SKM-1 treated with dmso at 0.1 percent for 144 hours (cell line): ENCODE measurements around the gene ETV3.
A peak's percentile ranks its signal among the peaks of the same experiment; 100 is the strongest.

Source experiments
- DNase-seq: peaks from one replicate; lab custom pipeline; 2025; ENCODE audit not compliant: unreplicated experiment; lab: John Stamatoyannopoulos, UW

The ETV3 gene

GRCh38 chr1:157162345-157162744 lies 24.1 kb upstream of the ETV3 start:
- DNase-seq = no peak

- no peak for DNase-seq
Measured at GRCh38 chr1:157161901-157162300, 23.7 kb upstream of the ETV3 start.

GRCh38 chr1:157158967-157159366 lies 20.8 kb upstream of the ETV3 start:
- DNase-seq = no peak

- DNase-seq = no peak
Measured at GRCh38 chr1:157157501-157158190, 19.5 kb upstream of the ETV3 start.

GRCh38 chr1:157156058-157156541 lies 17.9 kb upstream of the ETV3 start:
- DNase-seq = peak; percentile 71

GRCh38 chr1:157155658-157156057 lies 17.5 kb upstream of the ETV3 start:
- DNase-seq = no peak

GRCh38 chr1:157154940-157155514 lies 16.8 kb upstream of the ETV3 start:
- DNase-seq = no peak

GRCh38 chr1:157154291-157154690 lies 16.1 kb upstream of the ETV3 start:
- DNase-seq = no peak

GRCh38 chr1:157153746-157154145 lies 15.6 kb upstream of the ETV3 start:
- no peak for DNase-seq

- no peak for DNase-seq
Measured at GRCh38 chr1:157152510-157152909, 14.3 kb upstream of the ETV3 start.

- DNase-seq = no peak
Measured at GRCh38 chr1:157151506-157151905, 13.3 kb upstream of the ETV3 start.

GRCh38 chr1:157151073-157151472 lies 12.9 kb upstream of the ETV3 start:
- no peak for DNase-seq

- DNase-seq = no peak
Measured at GRCh38 chr1:157150631-157151030, 12.4 kb upstream of the ETV3 start.

- DNase-seq = peak; percentile 26
Measured at GRCh38 chr1:157147906-157148700, 9.9 kb upstream of the ETV3 start.

- no peak for DNase-seq
Measured at GRCh38 chr1:157147037-157147436, 8.8 kb upstream of the ETV3 start.

GRCh38 chr1:157146244-157146643 lies 8.0 kb upstream of the ETV3 start:
- DNase-seq = no peak

GRCh38 chr1:157145076-157145475 lies 6.9 kb upstream of the ETV3 start:
- no peak for DNase-seq

GRCh38 chr1:157144509-157144908 lies 6.3 kb upstream of the ETV3 start:
- no peak for DNase-seq

- no peak for DNase-seq
Measured at GRCh38 chr1:157142765-157143423, 4.7 kb upstream of the ETV3 start.

GRCh38 chr1:157142201-157142600 lies 4.0 kb upstream of the ETV3 start:
- DNase-seq = no peak

GRCh38 chr1:157141212-157141855 lies 3.1 kb upstream of the ETV3 start:
- no peak for DNase-seq
